Ovary (tissue), 3 donors: ENCODE results near the gene PRKCSH.
A peak's percentile ranks its signal among the peaks of the same experiment; 100 is the strongest.

Experiments
- EP300 ChIP-seq: sonication (generic); formaldehyde crosslinking; IDR thresholded peaks from one replicate; pipeline ENCODE4 v1.6.1; 2017; ENCODE audit warnings: antibody characterized with exemption
- POLR2A ChIP-seq: fragments of 450-650 bp; IDR thresholded peaks from one replicate; pipeline ENCODE4 v1.6.1; 2017; ENCODE audit warnings: antibody characterized with exemption, mild to moderate bottlenecking, moderate library complexity
- TF ChIP-seq, protein P1 (sequence below), 3 donors: fragments of 450-650 bp in 2 of 3; fragments of 200-600 bp in 1 of 3; IDR thresholded peaks; one replicate each; pipeline versions ENCODE4 v1.5.1 to v1.8.0; 2016 to 2022; ENCODE audit warnings: antibody characterized with exemption in 3 of 3, mild to moderate bottlenecking in 1 of 3
- donor health status: DM: no; HTN: no; CAD: no.

DNA sequence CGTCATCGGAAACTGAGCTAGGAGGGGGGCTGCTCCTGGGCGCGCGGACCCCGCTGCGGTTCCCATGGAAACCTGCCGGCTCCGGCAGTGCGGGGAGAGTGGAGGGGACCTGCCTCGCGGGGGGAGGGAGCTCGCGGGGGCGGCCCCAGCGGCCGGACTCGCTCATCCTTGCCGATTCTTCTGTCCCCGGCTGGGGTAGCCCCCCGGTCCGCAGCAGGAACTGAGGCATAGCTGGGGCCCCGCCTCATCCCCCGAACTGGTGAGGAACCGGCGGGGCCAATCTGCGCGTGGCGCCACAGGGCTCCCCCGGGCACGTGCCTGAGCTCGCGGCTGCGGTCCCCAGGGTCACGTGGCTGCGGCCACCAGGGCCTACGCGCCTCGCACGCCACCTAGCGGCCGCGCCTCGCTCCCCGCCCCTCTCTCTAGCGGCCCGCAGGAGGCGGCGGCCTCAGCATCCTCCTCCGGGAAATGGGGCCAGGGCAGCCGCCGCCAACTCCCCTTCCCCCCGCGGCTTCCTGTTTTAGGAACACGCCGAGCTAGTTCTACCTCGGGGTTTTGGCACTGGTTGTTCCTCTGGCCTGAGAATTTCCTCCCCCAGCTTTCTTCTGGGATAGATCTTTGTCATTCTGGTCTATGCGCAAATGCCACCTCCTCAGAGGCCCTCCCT is 47.1 kb downstream of the PRKCSH start:
- TF ChIP-seq POLR2A (no peak), EP300 (no peak)
- TF ChIP-seq, protein P1, sequence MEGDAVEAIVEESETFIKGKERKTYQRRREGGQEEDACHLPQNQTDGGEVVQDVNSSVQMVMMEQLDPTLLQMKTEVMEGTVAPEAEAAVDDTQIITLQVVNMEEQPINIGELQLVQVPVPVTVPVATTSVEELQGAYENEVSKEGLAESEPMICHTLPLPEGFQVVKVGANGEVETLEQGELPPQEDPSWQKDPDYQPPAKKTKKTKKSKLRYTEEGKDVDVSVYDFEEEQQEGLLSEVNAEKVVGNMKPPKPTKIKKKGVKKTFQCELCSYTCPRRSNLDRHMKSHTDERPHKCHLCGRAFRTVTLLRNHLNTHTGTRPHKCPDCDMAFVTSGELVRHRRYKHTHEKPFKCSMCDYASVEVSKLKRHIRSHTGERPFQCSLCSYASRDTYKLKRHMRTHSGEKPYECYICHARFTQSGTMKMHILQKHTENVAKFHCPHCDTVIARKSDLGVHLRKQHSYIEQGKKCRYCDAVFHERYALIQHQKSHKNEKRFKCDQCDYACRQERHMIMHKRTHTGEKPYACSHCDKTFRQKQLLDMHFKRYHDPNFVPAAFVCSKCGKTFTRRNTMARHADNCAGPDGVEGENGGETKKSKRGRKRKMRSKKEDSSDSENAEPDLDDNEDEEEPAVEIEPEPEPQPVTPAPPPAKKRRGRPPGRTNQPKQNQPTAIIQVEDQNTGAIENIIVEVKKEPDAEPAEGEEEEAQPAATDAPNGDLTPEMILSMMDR (IDR thresholded peaks at IDR 0.05): peak; percentile 81 to 97 (median 94)
